A549 treated with DMSO at 1 μM for 4 hours (cell line): ENCODE measurements around the gene CST8. TPM values are rescaled to one million over a fixed set of nuclear protein-coding genes. Genes with fewer than 3 reads are reported as not detected.

Experiments
- total RNA-seq: library from RNA; stranded (reverse); fragments of 200-300 nt; extraction: Qiagen RNA extraction; gene quantifications from 5 replicates; pipeline ENCODE4 v1.2.3, GENCODE V29; 2022; ENCODE audit warnings: low read depth

CST8 gene, protein sequence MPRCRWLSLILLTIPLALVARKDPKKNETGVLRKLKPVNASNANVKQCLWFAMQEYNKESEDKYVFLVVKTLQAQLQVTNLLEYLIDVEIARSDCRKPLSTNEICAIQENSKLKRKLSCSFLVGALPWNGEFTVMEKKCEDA
- total RNA-seq = not detected in 5 replicates

DNA sequence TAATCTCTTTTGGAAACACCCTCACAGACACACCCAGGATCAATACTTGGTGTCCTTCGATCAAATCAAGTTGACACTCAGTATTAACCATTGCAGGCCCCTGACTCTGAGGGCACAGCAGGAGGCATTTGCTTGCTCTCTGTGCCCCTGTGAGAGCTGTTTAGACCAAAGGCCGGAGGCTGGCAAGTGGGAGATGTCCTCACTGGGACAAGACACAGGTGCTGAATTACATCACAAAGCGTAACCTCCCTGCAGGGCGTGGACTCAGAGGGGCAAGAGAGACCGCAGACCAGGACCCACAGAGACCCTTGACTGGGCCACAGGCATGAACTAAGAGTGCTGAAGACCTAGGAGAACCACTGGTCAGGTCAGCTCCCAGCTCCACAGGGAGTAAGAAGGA lies at the start of gene CST8:
TSS of gene CST8 (plus strand) at position 301 of the 400 bp plus-strand sequence. CDS start 551 bp downstream, outside the sequence.

DNA sequence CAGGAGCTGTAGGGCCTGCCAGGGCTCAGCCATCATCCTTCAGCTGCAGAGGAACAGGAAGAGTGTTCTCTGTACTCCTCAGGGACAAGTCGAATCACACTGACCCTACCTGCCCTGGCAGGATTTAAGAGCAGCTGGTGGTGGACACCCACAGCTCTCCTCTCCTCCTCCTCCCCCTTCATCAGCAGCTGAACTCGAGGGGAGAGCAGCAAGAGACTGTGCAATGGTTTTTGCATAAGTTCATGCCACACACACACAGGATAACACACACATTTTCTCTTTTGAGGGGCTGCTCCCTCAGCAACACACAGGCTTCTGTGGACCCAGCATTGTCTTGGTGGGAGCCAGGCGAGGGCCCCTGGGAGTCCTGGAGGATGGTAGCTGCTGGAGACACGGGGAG lies 38.1 kb upstream of the CST8 start, which contains the start of gene CST11:
TSS of gene CST11 (minus strand) at position 101 of the 400 bp plus-strand sequence. CDS start at position 36, 65 bp downstream.

Other genes starting within 250 kb of the CST8 start
- 57.9 to 74.5 TPM (median 70.9 TPM) in 5 replicates for gene NXT1, start 140.3 kb upstream of the CST8 start, total RNA-seq
- gene GZF1, start 128.9 kb upstream of the CST8 start, total RNA-seq = 9.5 to 13.2 TPM (median 11.6 TPM) in 5 replicates
- 3.2 to 4.2 TPM (median 3.9 TPM) in 5 replicates for gene NAPB, start 69.6 kb upstream of the CST8 start, total RNA-seq
- gene CSTL1, start 51.4 kb upstream of the CST8 start, total RNA-seq = not detected in 5 replicates
- not detected in 5 replicates for gene CST11, start 38.2 kb upstream of the CST8 start, total RNA-seq
- gene CST9L, start 77.4 kb downstream of the CST8 start, total RNA-seq = not detected in 5 replicates
- gene CST9, start 114.8 kb downstream of the CST8 start, total RNA-seq = not detected in 5 replicates
- 234 to 361 TPM (median 335 TPM) in 5 replicates for gene CST3, start 146.8 kb downstream of the CST8 start, total RNA-seq
- gene CST4, start 197.9 kb downstream of the CST8 start, total RNA-seq = not detected in 5 replicates